Measurements from ENCODE around the gene ALKBH2.
"Not testable (repeated sequence)": the region's sequence is repeated elsewhere in the genome, so short reads cannot be mapped to it uniquely, and the experiment has no call there.

The ALKBH2 gene

GRCh38 chr12:109065154-109065852 is 28.0 kb downstream of the ALKBH2 start:
- no peak for DNase-seq

- DNase-seq: no peak
Observed at GRCh38 chr12:109064143-109064542, 29.1 kb downstream of the ALKBH2 start.

GRCh38 chr12:109058773-109059172 is 34.5 kb downstream of the ALKBH2 start:
- DNase-seq: no peak

GRCh38 chr12:109057376-109057775 is 35.9 kb downstream of the ALKBH2 start:
- no peak for DNase-seq

GRCh38 chr12:109056891-109057290 is 36.4 kb downstream of the ALKBH2 start:
- no peak for DNase-seq

DNA sequence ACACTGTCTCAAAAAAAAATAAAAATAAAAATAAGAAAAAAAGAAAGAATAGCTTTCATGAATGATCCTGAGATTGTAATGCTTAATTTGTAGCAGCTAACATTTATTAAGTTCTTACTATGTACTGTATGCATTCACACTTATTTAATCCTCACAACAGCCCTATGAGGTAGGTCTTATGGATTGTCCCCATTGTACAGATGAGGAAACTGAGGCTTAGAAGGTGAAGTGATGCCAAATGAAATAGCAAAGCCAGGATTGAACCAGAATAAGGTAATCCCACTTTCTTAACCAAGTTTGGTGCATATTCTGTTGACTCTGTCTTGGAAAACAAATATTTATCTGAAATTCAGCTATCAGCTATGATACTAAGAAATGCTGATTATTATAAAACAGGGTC is 38.8 kb downstream of the ALKBH2 start:
- no peak for DNase-seq

DNA sequence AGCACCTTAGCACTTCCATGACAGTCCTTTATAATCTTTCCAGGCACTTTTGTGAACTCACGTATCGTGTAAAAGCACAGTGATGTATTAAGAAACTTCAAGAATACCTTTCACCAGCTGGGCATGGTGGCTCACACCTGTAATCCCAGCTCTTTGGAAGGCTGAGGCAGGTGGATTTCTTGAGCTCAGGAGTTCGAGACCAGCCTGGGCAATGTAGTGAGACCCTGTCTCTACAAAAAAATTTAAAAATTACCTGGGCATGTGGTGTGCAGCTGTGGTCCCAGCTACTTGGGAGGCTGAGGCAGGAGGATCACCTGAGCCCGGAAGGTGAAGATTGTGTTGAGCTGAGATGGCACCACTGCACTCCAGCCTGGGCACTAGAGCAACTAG is 39.2 kb downstream of the ALKBH2 start:
- not testable (repeated sequence) for DNase-seq

- peak; percentile 74 for DNase-seq
Observed at GRCh38 chr12:109053382-109054123, 39.7 kb downstream of the ALKBH2 start.

GRCh38 chr12:109052414-109053323 is 40.6 kb downstream of the ALKBH2 start, which contains the start of gene USP30:
USP30 (plus strand) TSS chr12:109052576; CDS start chr12:109052679, 103 bp downstream.
- DNase-seq: peak; percentile 88

DNA sequence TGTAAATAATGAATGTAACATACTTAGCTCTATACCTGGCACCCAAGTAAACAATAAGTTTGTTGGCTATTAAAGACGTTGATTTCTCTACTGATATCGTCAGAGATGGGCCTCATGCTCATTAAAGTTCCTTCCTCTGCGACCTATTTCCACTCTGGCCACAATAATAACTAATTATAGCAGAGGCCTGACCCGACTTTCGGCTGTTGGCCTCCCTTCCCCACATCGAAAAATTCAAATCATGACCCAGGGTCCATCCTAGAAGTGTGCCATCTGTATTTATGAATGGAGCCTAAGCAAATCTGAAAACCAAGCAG is 41.2 kb downstream of the ALKBH2 start:
- DNase-seq: no peak

- DNase-seq: not testable (repeated sequence)
Observed at GRCh38 chr12:109049794-109050193, 43.5 kb downstream of the ALKBH2 start.

DNA sequence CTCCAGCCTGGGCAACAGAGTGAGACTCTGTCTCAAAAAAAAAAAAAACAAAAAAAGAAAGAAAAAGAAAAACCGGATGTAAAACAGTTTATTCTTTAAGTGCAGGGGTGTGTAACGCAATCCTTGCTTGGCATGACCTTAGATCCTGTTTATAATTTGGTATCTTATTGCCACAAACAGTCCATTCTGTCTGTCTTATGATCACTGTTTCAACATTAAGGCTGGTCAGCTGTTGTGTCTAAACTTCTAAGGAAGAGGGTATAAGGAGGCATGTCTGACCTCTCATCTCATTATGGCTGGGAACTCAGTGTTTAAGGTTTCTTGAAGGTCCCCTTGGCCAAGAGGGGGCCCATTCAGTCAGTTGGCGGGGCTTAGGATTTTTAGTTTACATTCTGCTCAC is 44.6 kb downstream of the ALKBH2 start:
- DNase-seq: not testable (repeated sequence)

GRCh38 chr12:109047081-109047805 is 46.0 kb downstream of the ALKBH2 start:
- DNase-seq: no peak

- no peak for DNase-seq
Observed at GRCh38 chr12:109044241-109044640, 49.0 kb downstream of the ALKBH2 start.
